Astrocyte of the cerebellum (primary cell): Measurements from ENCODE around the gene ANKFY1.

ENCODE experiments used
- DNase-seq: peaks from one replicate; pipeline ENCODE4 v3.0.0-alpha.2; 2011; ENCODE audit warnings: low read depth
- H3K4me3 ChIP-seq: 2 replicates; pipeline ENCODE4 v1.5.1; 2011; ENCODE audit warnings: mild to moderate bottlenecking, low read depth, low read length, moderate library complexity
- in situ Hi-C: cut with HindIII; loops from 2 replicates; pipeline ENCODE4 v1.10.0; 2017; ENCODE audit warnings: low sequenced_read_pairs
- TF ChIP-seq, protein P1 (sequence below): IDR thresholded peaks from 2 replicates; pipeline ENCODE4 v1.5.1; 2012; ENCODE audit warnings: low read length, low read depth, moderate library complexity, mild to moderate bottlenecking; ENCODE audit errors: missing control alignments

The ANKFY1 gene

DNA sequence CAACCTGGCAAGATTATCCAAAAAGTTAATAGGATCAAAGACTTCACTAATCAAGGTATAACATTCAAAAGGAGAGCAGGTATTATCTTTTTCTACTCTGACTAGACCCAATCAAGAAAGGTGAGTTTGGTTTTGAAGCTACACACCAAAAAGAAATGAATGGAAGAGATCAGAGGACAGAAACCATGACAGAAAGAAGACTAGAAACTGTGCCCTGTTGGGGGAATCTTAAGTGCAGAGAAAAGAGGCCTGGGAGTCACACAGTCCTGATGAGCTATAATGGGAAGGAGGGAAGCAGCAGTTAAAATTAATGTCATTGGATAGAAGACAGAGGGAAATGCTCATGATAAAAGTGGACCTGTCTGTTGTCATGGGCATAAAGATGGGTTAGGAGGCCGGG is 138.2 kb downstream of the ANKFY1 start:
- DNase-seq, result no peak
- H3K4me3 ChIP-seq, result no peak overlapping the region
- in situ Hi-C loops, result no loop called here
- TF ChIP-seq, protein P1, sequence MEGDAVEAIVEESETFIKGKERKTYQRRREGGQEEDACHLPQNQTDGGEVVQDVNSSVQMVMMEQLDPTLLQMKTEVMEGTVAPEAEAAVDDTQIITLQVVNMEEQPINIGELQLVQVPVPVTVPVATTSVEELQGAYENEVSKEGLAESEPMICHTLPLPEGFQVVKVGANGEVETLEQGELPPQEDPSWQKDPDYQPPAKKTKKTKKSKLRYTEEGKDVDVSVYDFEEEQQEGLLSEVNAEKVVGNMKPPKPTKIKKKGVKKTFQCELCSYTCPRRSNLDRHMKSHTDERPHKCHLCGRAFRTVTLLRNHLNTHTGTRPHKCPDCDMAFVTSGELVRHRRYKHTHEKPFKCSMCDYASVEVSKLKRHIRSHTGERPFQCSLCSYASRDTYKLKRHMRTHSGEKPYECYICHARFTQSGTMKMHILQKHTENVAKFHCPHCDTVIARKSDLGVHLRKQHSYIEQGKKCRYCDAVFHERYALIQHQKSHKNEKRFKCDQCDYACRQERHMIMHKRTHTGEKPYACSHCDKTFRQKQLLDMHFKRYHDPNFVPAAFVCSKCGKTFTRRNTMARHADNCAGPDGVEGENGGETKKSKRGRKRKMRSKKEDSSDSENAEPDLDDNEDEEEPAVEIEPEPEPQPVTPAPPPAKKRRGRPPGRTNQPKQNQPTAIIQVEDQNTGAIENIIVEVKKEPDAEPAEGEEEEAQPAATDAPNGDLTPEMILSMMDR, result no peak

- no peak for DNase-seq
- in situ Hi-C loops, result no loop called here
- TF ChIP-seq, protein P1, result no peak
- no peak overlapping the region for H3K4me3 ChIP-seq
These were observed 138.8 kb downstream of the ANKFY1 start for GRCh38 chr17:4124999-4125398.

DNA sequence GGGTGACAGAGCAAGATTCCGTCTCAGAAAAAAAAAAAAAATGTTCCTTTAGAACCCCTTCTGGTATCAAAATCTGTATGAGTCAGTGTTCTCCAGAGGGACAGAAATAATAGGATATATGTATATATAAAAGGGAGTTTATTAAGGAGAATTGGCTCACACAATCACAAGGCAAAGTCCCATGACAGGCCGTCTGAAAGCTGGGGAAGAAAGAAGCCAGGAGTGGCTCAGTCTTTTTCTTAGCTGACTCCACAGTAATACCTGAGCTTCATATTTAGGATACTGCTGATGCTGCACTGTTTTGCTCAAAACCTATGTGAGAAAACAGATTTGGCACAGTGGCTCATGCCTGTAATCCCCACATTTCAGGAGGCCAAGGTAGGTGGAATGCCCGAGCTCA is 143.4 kb downstream of the ANKFY1 start:
- no peak overlapping the region for H3K4me3 ChIP-seq
- DNase-seq, result no peak
- TF ChIP-seq, protein P1, result no peak
- in situ Hi-C loops, result no loop called here

DNA sequence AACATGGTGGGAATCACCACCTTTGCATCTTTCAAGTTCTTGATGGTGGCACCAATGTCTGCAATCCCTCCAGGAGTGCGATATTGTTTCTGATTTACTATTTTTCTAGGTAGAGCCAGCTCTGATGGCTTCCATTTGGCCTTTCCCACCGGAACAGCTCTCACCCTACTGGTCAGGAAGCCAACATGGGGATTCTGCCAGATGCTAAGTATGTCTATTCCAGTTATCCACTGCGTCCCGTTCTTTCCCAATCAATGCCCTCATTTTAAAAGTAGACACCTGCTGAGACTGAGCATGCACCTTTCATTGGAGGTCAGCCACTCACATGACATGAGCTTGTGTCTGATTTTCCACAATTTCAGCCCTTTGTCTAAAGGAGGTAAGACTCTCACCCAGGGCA is 144.5 kb downstream of the ANKFY1 start:
- no peak overlapping the region for H3K4me3 ChIP-seq
- in situ Hi-C loops, result no loop called here
- no peak for DNase-seq
- TF ChIP-seq, protein P1, result no peak

DNA sequence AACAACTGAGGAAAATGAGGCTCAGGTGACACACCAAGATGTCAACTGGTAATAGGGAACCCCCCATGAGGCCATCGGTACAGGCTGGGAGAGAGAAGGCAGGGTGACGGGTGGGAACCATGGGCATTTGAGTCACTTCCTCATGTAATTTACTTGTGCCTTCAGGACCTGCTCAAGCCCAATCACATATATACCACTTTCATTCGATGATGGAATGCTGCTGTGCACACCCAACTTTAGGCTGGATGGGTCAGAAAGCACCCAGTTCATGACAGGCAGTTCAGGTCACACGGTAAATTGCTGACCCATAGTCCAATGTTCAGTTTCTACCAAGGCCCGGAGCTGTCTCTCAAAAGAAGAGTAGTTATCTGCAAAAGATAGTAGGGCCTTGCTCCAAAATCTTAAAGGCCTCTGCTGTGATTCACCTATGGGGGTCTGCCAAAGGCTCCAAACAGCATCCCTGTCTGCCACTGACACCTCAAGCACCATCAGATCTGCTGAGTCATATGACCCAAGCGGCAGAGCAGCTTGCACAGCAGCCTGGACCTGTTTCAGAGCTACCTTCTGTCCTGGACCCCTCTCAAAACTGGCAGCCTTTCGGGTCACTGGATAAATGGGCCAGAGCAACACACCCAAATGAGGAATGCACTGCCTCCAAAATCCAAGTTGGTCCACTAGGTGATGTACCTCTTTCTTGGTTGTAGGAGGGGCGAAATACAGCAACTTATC is 145.6 kb downstream of the ANKFY1 start:
- H3K4me3 ChIP-seq, result no peak overlapping the region
- no peak for DNase-seq
- in situ Hi-C loops, result no loop called here
- TF ChIP-seq, protein P1, result no peak

DNA sequence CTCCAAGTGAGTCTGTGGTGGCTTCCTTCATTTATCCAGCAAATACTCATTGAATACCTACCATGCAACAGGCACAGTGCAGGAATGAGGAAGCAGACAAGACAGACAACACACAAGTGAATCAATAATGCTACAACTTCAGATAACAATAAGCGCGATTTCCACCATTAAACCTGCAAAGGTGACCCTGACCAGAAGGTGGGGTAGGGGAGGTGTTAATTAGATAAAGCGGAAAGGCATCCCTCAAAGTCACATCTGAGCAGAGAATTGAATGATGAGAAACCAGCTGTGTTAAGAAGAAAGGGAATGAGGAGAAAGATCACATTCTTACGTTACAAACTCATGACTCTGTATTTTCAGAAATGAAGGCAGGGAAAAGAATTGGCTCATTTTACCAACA is 147.3 kb downstream of the ANKFY1 start:
- TF ChIP-seq, protein P1, result no peak
- no peak for DNase-seq
- H3K4me3 ChIP-seq, result no peak overlapping the region
- in situ Hi-C loops, result no loop called here
